PC-3 (cell line): Measurements from ENCODE around the gene GAL3ST3. TPM values are rescaled to one million over a fixed set of nuclear protein-coding genes. Genes with fewer than 3 reads are reported as not detected.

Source experiments
- ATAC-seq: fragments of 200-7000 bp; cut with Tn5 transposase; 2 replicates; pipeline ENCODE4 v1.9.1; 2020; ENCODE audit warnings: mild to moderate bottlenecking, moderate library complexity
- BruUV-seq: library from RNA; stranded (reverse); fragments of 400-500 nt; replicated peaks from 2 replicates; lab custom pipeline; 2021; lab: Mats Ljungman, UMichigan
- CTCF ChIA-PET: fragments of 300-600 bp; sonication (Branson Sonifier 250); formaldehyde crosslinking; loops from one replicate; lab custom pipeline; 2022; ENCODE audit warnings: antibody characterized with exemption; lab: Charles Lee
- POLR2A ChIA-PET: fragments of 300-600 bp; sonication (Branson Sonifier 250); formaldehyde crosslinking; loops from one replicate; lab custom pipeline; 2022; ENCODE audit warnings: antibody characterized with exemption; ENCODE audit not compliant: unreplicated experiment; lab: Charles Lee
- DNase-seq: peaks from one replicate; pipeline ENCODE4 v3.0.0-alpha.2; 2015
- H2AFZ ChIP-seq: fragments of 300-600 bp; sonication (generic); 2 replicates; pipeline ENCODE4 v1.6.0; 2016; ENCODE audit warnings: antibody characterized with exemption, low read length
- H3F3A ChIP-seq: fragments of 300-600 bp; sonication (generic); one replicate; pipeline ENCODE4 v1.6.0; 2017; ENCODE audit warnings: antibody characterized with exemption, low read length, control low read depth, mild to moderate bottlenecking; ENCODE audit not compliant: unreplicated experiment
- H3K27ac ChIP-seq: fragments of 300-600 bp; sonication (generic); 2 replicates; pipeline ENCODE4 v1.5.1; 2016; ENCODE audit warnings: mild to moderate bottlenecking, low read length
- H3K27me3 ChIP-seq: fragments of 300-600 bp; sonication (generic); 2 replicates; pipeline ENCODE4 v1.6.1; 2016; ENCODE audit warnings: low read length, mixed read lengths
- H3K36me3 ChIP-seq: fragments of 300-600 bp; sonication (generic); 2 replicates; pipeline ENCODE4 v1.6.1; 2016; ENCODE audit warnings: low read depth, mixed run types, low read length, mixed read lengths
- H3K4me1 ChIP-seq: fragments of 300-600 bp; sonication (generic); 2 replicates; pipeline ENCODE4 v1.5.1; 2016; ENCODE audit warnings: low read length; ENCODE audit not compliant: insufficient read depth
- H3K4me2 ChIP-seq: fragments of 300-600 bp; sonication (generic); 2 replicates; pipeline ENCODE4 v1.6.0; 2016; ENCODE audit warnings: low read length
- H3K4me3 ChIP-seq: fragments of 300-600 bp; sonication (generic); 2 replicates; pipeline ENCODE4 v1.5.1; 2016; ENCODE audit warnings: mild to moderate bottlenecking, low read length, mixed read lengths
- H3K79me2 ChIP-seq: fragments of 300-600 bp; sonication (generic); 2 replicates; pipeline ENCODE4 v1.6.1; 2017; ENCODE audit warnings: low read length, mixed read lengths
- H3K9ac ChIP-seq: fragments of 300-600 bp; sonication (generic); 2 replicates; pipeline ENCODE4 v1.6.0; 2016; ENCODE audit warnings: mild to moderate bottlenecking, low read length
- H3K9me2 ChIP-seq: fragments of 300-600 bp; sonication (generic); replicated peaks from 2 replicates; pipeline ENCODE4 v1.6.1; 2016; ENCODE audit warnings: mixed run types, low read length, mixed read lengths
- H3K9me3 ChIP-seq: fragments of 300-600 bp; sonication (generic); 2 replicates; pipeline ENCODE4 v1.6.1; 2016; ENCODE audit warnings: low read length, mixed read lengths
- H4K20me1 ChIP-seq: fragments of 300-600 bp; sonication (generic); 2 replicates; pipeline ENCODE4 v1.6.1; 2016; ENCODE audit warnings: low read length, mixed read lengths
- CTCF ChIP-seq: fragments of 300-600 bp; sonication (generic); conservative IDR thresholded peaks from 2 replicates; pipeline ENCODE4 v1.5.1; 2017; ENCODE audit warnings: antibody characterized with exemption, low read depth, mild to moderate bottlenecking, low read length
- EZH2 ChIP-seq: fragments of 300-600 bp; sonication (generic); IDR thresholded peaks from one replicate; pipeline ENCODE4 v1.6.1; 2017; ENCODE audit warnings: antibody characterized with exemption, mild to moderate bottlenecking, low read length; ENCODE audit not compliant: unreplicated experiment
- EZH2phosphoT487 ChIP-seq: fragments of 300-600 bp; sonication (generic); IDR thresholded peaks from 2 replicates; pipeline ENCODE4 v1.6.1; 2018; ENCODE audit warnings: mild to moderate bottlenecking, antibody characterized with exemption, low read length, borderline replicate concordance
- intact Hi-C: fragments of 100-400 bp; cut with micrococcal nuclease; formaldehyde crosslinking; loops from 2 replicates; pipeline ENCODE4 v1.9.0; 2023
- total RNA-seq: library from RNA; depleted of rRNA; stranded (reverse); fragments of >200 nt; gene quantifications from 2 replicates; pipeline ENCODE4 v1.2.3, GENCODE V29; 2014

Gene GAL3ST3
- total RNA-seq, 1 experiment from 2014 or later: not detected

- Histone ChIP-seq H3K4me1 (no peaks in the 10 kb centered on the region), H3K27ac (no peak overlapping the region), H3K27me3 (no peaks in the 10 kb centered on the region), H3K9ac (no peak overlapping the region), H3K9me3 (no peaks in the 10 kb centered on the region), H3K9me2 (no peaks in the 10 kb centered on the region), H3K36me3 (no peaks in the 10 kb centered on the region), H3F3A (no peaks in the 10 kb centered on the region), H2AFZ (no peak overlapping the region), H3K79me2 (peaks cover 52% of the 10 kb centered on the region), H3K4me2 (no peak overlapping the region), H3K4me3 (no peak overlapping the region), H4K20me1 (no peaks in the 10 kb centered on the region)
- DNase-seq (no peak), ATAC-seq (no peak)
- TF ChIP-seq EZH2 (no peak), EZH2phosphoT487 (no peak), CTCF (no peak)
- POLR2A ChIA-PET: no interaction called here
- CTCF ChIA-PET: no interaction called here
- BruUV-seq: no TSS peak
- intact Hi-C loops: no loop called here
Measured at GRCh38 chr11:66089067-66089466, 40.1 kb upstream of the GAL3ST3 start.

GRCh38 chr11:66087148-66087908 is 38.4 kb upstream of the GAL3ST3 start:
- H2AFZ ChIP-seq: no peak overlapping the region
- H3F3A ChIP-seq: no peaks in the 10 kb centered on the region
- no peaks in the 10 kb centered on the region for H3K9me2 ChIP-seq
- H3K4me2 ChIP-seq: no peak overlapping the region
- ChIA-PET POLR2A (no interaction called here), CTCF (interaction anchor here (0.6 kb wide), 1 partner anchor 17 kb away, joined by 3 read pairs; no protein-coding TSS in a partner anchor)
- H3K79me2 ChIP-seq: peaks cover 69% of the 10 kb centered on the region
- no peaks in the 10 kb centered on the region for H3K27me3 ChIP-seq
- no peaks in the 10 kb centered on the region for H3K9me3 ChIP-seq
- intact Hi-C loops: no loop called here
- no peak for TF ChIP-seq EZH2
- TF ChIP-seq EZH2phosphoT487: no peak
- no peak for TF ChIP-seq CTCF
- H3K4me3 ChIP-seq: no peak overlapping the region
- H3K9ac ChIP-seq: no peak overlapping the region
- BruUV-seq: no TSS peak
- H4K20me1 ChIP-seq: 0 out of 2 replicates have a peak, but pooled peaks cover 4% of the 10 kb centered on the region
- no peak for ATAC-seq
- H3K27ac ChIP-seq: no peak overlapping the region
- H3K36me3 ChIP-seq: no peaks in the 10 kb centered on the region
- no peak for DNase-seq
- H3K4me1 ChIP-seq: peaks cover 12% of the 10 kb centered on the region

GRCh38 chr11:66084821-66085475 is 36.0 kb upstream of the GAL3ST3 start:
- peaks cover 3% of the 10 kb centered on the region for H3F3A ChIP-seq
- peaks cover 34% of the 10 kb centered on the region for H3K4me1 ChIP-seq
- H4K20me1 ChIP-seq: peaks cover 8% of the 10 kb centered on the region; the same call in 1 of the 2 replicates
- no peak for ATAC-seq
- no peak overlapping the region for H3K4me2 ChIP-seq
- no peak for DNase-seq
- TF ChIP-seq EZH2 (no peak), EZH2phosphoT487 (no peak), CTCF (no peak)
- no peaks in the 10 kb centered on the region for H3K36me3 ChIP-seq
- BruUV-seq: no TSS peak
- no peak overlapping the region for H3K4me3 ChIP-seq
- H2AFZ ChIP-seq: no peak overlapping the region
- H3K9me3 ChIP-seq: no peaks in the 10 kb centered on the region
- peaks cover 83% of the 10 kb centered on the region for H3K79me2 ChIP-seq
- intact Hi-C loops: no loop called here
- H3K27ac ChIP-seq: no peak overlapping the region
- H3K9me2 ChIP-seq: no peaks in the 10 kb centered on the region
- no peaks in the 10 kb centered on the region for H3K27me3 ChIP-seq
- no peak overlapping the region for H3K9ac ChIP-seq
- CTCF ChIA-PET: no interaction called here
- POLR2A ChIA-PET: no interaction called here
